Activated naive CD8-positive, alpha-beta T cell treated with anti-CD3 and anti-CD28 coated beads, Interleukin-2, amount 50 U/mL, for 16 hours (primary cell): Measurements from ENCODE around the gene RTKN2.
"Not testable (repeated sequence)": the region's sequence is repeated elsewhere in the genome, so short reads cannot be mapped to it uniquely, and the experiment has no call there.

ENCODE experiments used
- DNase-seq: peaks from one replicate; pipeline ENCODE4 v3.0.0-alpha.2; 2020; ENCODE audit warnings: low read depth, low spot score

RTKN2 gene

GRCh38 chr10:62259998-62260397 is 8.6 kb downstream of the RTKN2 start:
- DNase-seq, result no peak

- no peak for DNase-seq
Observed at GRCh38 chr10:62259456-62259855, 9.2 kb downstream of the RTKN2 start.

- DNase-seq, result no peak
Observed at GRCh38 chr10:62258926-62259325, 9.7 kb downstream of the RTKN2 start.

GRCh38 chr10:62253704-62254103 is 14.9 kb downstream of the RTKN2 start:
- DNase-seq, result no peak

GRCh38 chr10:62252051-62252450 is 16.6 kb downstream of the RTKN2 start:
- no peak for DNase-seq

GRCh38 chr10:62250594-62251198 is 17.9 kb downstream of the RTKN2 start:
- DNase-seq, result no peak

GRCh38 chr10:62249957-62250356 is 18.7 kb downstream of the RTKN2 start:
- DNase-seq, result no peak

GRCh38 chr10:62248465-62248864 is 20.2 kb downstream of the RTKN2 start:
- DNase-seq, result no peak

GRCh38 chr10:62244785-62245467 is 23.7 kb downstream of the RTKN2 start:
- no peak for DNase-seq

GRCh38 chr10:62244088-62244487 is 24.6 kb downstream of the RTKN2 start:
- no peak for DNase-seq

- no peak for DNase-seq
Observed at GRCh38 chr10:62243647-62243997, 25.0 kb downstream of the RTKN2 start.

GRCh38 chr10:62242965-62243646 is 25.5 kb downstream of the RTKN2 start:
- not testable (repeated sequence) for DNase-seq

GRCh38 chr10:62241521-62241920 is 27.1 kb downstream of the RTKN2 start:
- not testable (repeated sequence) for DNase-seq

GRCh38 chr10:62239994-62240393 is 28.6 kb downstream of the RTKN2 start:
- DNase-seq, result no peak

GRCh38 chr10:62238880-62239279 is 29.8 kb downstream of the RTKN2 start:
- DNase-seq, result no peak

- DNase-seq, result no peak
Observed at GRCh38 chr10:62237966-62238365, 30.7 kb downstream of the RTKN2 start.

- no peak for DNase-seq
Observed at GRCh38 chr10:62237506-62237905, 31.1 kb downstream of the RTKN2 start.

GRCh38 chr10:62234077-62234605 is 34.5 kb downstream of the RTKN2 start:
- no peak for DNase-seq

- no peak for DNase-seq
Observed at GRCh38 chr10:62233356-62234076, 35.1 kb downstream of the RTKN2 start.

- DNase-seq, result no peak
Observed at GRCh38 chr10:62231805-62232204, 36.8 kb downstream of the RTKN2 start.

GRCh38 chr10:62231371-62231770 is 37.3 kb downstream of the RTKN2 start:
- no peak for DNase-seq
